Stimulated activated CD4-positive, alpha-beta T cell treated with anti-CD3 and anti-CD28 coated beads, Interleukin-2, amount 100 ng/mL, for 48 hours (primary cell): Measurements from ENCODE around the gene TM2D3.

ENCODE experiments used
- DNase-seq, 2 donors: peaks; one replicate each; pipeline ENCODE4 v3.0.0-alpha.2; 2020

The TM2D3 gene

GRCh38 chr15:101599091-101599490, 53.1 kb downstream of the TM2D3 start:
- no peak for DNase-seq

- no peak for DNase-seq
Observed at GRCh38 chr15:101597360-101597928, 54.7 kb downstream of the TM2D3 start.

- no peak for DNase-seq
Observed at GRCh38 chr15:101596633-101597032, 55.5 kb downstream of the TM2D3 start.
